HG03159 (cell line): Measurements from ENCODE around the gene ABI2.
A peak's percentile ranks its signal among the peaks of the same experiment; 100 is the strongest.

Experiments
- ATAC-seq: cut with Tn5 transposase; IDR thresholded peaks from one replicate; pipeline ENCODE4 v1.9.1; 2021; ENCODE audit warnings: mild to moderate bottlenecking, moderate library complexity; ENCODE audit not compliant: unreplicated experiment

ABI2 gene

GRCh38 chr2:203469546-203469945 is 141.4 kb downstream of the ABI2 start:
- no peak for ATAC-seq

GRCh38 chr2:203470371-203470770 is 142.2 kb downstream of the ABI2 start:
- no peak for ATAC-seq

- no peak for ATAC-seq
Measured at GRCh38 chr2:203471323-203471722, 143.1 kb downstream of the ABI2 start.

- no peak for ATAC-seq
Measured at GRCh38 chr2:203476881-203477280, 148.7 kb downstream of the ABI2 start.

- no peak for ATAC-seq
Measured at GRCh38 chr2:203480623-203481022, 152.4 kb downstream of the ABI2 start.

GRCh38 chr2:203484266-203485112 is 156.3 kb downstream of the ABI2 start:
- ATAC-seq = peak; percentile 70

GRCh38 chr2:203489531-203489930 is 161.3 kb downstream of the ABI2 start:
- no peak for ATAC-seq

GRCh38 chr2:203490391-203490790 is 162.2 kb downstream of the ABI2 start:
- ATAC-seq = no peak

GRCh38 chr2:203492965-203493364 is 164.8 kb downstream of the ABI2 start:
- ATAC-seq = no peak
